ENCODE results near the gene AZI2. TPM values are rescaled to one million over a fixed set of nuclear protein-coding genes. Genes with fewer than 3 reads are reported as not detected.
A peak's percentile ranks its signal among the peaks of the same experiment; 100 is the strongest.

The AZI2 gene
- total RNA-seq (ENCODE audit: unreplicated experiment), result 54.4 TPM
- long read RNA-seq, full-length matches to known transcripts, result 37 of 45 reads
- long read RNA-seq, partial matches to known transcripts, result 6 of 45 reads
- long read RNA-seq, other reads (novel, unspliced or antisense), result 2 of 45 reads

DNA sequence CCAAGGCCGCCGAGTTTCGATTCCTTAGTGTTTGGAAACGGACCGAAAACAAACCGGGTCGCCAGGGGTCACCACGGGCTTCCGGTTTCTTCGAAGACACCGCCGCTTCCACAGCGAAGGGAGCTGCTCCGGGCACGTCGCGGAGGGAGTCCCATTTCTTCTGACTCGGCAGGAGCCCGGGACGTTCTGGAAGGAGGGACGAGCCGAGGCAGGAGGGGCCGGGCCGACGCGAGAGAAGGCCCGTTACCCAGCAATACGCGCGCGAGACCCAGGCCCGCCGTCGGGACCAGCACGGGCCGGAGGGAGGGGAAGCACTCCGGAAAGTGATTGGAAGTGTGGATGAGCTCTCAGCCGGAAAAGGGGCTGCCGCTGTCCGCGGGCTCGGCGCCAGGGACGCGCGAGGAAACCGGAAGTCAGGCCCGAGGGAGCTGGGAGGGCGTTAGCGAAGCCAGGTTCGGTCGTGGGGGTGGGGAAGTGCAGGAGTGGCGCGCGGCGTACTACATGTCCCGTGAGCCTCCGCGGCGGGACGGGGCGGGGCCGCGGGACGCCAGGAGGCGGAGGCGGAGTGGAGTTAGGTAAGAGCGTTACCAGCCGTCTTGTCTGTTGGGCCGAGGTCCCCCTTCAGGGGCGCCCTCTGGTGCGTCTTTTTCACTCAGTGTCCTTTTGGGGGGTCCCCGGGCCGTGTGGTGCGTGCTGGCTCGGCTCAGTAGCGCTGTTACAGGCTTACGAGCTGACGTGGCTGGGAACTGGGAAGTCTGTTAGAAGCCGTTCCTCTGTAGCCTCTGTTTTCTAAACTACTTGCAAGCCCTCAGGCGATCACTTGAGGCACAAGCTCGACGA is at the start of gene AZI2, which contains the start of gene ZCWPW2:
AZI2 (minus strand) TSS at position 196 of the 840 bp plus-strand sequence. CDS start 8,207 bp downstream, outside the sequence.
ZCWPW2 (plus strand) TSS at position 93 of the 840 bp plus-strand sequence. CDS start 64,348 bp downstream, outside the sequence.
- Mint-ChIP-seq H3K4me3 (ENCODE audit: unreplicated experiment) (peak within 1 kb of the TSS; percentile 96), H3K27me3 (ENCODE audit: unreplicated experiment) (no peaks in the 10 kb centered on the region), H3K4me1 (ENCODE audit: low read depth, unreplicated experiment) (peaks cover 6% of the 10 kb centered on the region), H3K36me3 (ENCODE audit: unreplicated experiment) (no peaks in the 10 kb centered on the region), H3K27ac (ENCODE audit: unreplicated experiment) (peak within 1 kb of the TSS; percentile 97), H3K9me3 (ENCODE audit: unreplicated experiment) (peaks cover 4% of the 10 kb centered on the region)
- TF ChIP-seq, protein P1, sequence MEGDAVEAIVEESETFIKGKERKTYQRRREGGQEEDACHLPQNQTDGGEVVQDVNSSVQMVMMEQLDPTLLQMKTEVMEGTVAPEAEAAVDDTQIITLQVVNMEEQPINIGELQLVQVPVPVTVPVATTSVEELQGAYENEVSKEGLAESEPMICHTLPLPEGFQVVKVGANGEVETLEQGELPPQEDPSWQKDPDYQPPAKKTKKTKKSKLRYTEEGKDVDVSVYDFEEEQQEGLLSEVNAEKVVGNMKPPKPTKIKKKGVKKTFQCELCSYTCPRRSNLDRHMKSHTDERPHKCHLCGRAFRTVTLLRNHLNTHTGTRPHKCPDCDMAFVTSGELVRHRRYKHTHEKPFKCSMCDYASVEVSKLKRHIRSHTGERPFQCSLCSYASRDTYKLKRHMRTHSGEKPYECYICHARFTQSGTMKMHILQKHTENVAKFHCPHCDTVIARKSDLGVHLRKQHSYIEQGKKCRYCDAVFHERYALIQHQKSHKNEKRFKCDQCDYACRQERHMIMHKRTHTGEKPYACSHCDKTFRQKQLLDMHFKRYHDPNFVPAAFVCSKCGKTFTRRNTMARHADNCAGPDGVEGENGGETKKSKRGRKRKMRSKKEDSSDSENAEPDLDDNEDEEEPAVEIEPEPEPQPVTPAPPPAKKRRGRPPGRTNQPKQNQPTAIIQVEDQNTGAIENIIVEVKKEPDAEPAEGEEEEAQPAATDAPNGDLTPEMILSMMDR (IDR thresholded peaks at IDR 0.05; ENCODE audit: partially characterized antibody, unreplicated experiment), result no peak
- DNase-seq, result peak; percentile 95

DNA sequence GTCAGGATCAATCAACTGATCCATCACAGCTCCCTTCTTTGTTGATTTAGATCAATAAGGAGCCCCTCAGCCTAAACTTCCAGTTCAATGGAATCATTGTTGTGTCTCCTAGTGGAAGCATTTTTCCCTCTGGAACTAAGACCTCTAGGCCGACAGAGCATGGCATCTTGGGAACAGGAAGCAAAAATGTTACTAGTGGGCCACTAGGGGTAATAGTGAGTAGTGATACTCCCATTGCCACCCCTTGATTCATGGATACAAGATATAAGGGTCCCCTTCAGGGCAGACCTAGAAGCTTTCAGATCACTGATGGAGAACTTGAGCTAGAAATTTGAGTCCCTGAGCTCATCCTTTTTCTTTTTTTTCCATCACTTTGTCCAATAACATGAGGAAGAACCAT is 40.4 kb upstream of the AZI2 start:
- Mint-ChIP-seq H3K36me3 (ENCODE audit: unreplicated experiment) (peaks cover 5% of the 10 kb centered on the region), H3K27ac (ENCODE audit: unreplicated experiment) (no peak overlapping the region), H3K27me3 (ENCODE audit: unreplicated experiment) (no peaks in the 10 kb centered on the region), H3K9me3 (ENCODE audit: unreplicated experiment) (no peaks in the 10 kb centered on the region), H3K4me1 (ENCODE audit: low read depth, unreplicated experiment) (no peaks in the 10 kb centered on the region), H3K4me3 (ENCODE audit: unreplicated experiment) (no peak overlapping the region)
- TF ChIP-seq, protein P1 (IDR thresholded peaks at IDR 0.05; ENCODE audit: partially characterized antibody, unreplicated experiment), result no peak
- DNase-seq, result no peak

GRCh38 chr3:28386049-28386448 is 37.4 kb upstream of the AZI2 start:
- no peaks in the 10 kb centered on the region for H3K4me1 Mint-ChIP-seq (ENCODE audit: low read depth, unreplicated experiment)

GRCh38 chr3:28376424-28376823 is 27.8 kb upstream of the AZI2 start:
- H3K9me3 Mint-ChIP-seq (ENCODE audit: unreplicated experiment), result peaks cover 2% of the 10 kb centered on the region
- no peak overlapping the region for H3K27ac Mint-ChIP-seq (ENCODE audit: unreplicated experiment)
- H3K27me3 Mint-ChIP-seq (ENCODE audit: unreplicated experiment), result no peaks in the 10 kb centered on the region
- TF ChIP-seq, protein P1 (IDR thresholded peaks at IDR 0.05; ENCODE audit: partially characterized antibody, unreplicated experiment), result no peak
- H3K4me3 Mint-ChIP-seq (ENCODE audit: unreplicated experiment), result no peak overlapping the region
- DNase-seq, result no peak
- H3K36me3 Mint-ChIP-seq (ENCODE audit: unreplicated experiment), result no peaks in the 10 kb centered on the region
- H3K4me1 Mint-ChIP-seq (ENCODE audit: low read depth, unreplicated experiment), result no peaks in the 10 kb centered on the region

More at GRCh38 chr3:28386049-28386448, 37.4 kb upstream of the AZI2 start:
- no peaks in the 10 kb centered on the region for H3K36me3 Mint-ChIP-seq (ENCODE audit: unreplicated experiment)
- H3K9me3 Mint-ChIP-seq (ENCODE audit: unreplicated experiment), result no peaks in the 10 kb centered on the region
- no peak overlapping the region for H3K4me3 Mint-ChIP-seq (ENCODE audit: unreplicated experiment)
- no peak for DNase-seq
- H3K27me3 Mint-ChIP-seq (ENCODE audit: unreplicated experiment), result no peaks in the 10 kb centered on the region
- no peak overlapping the region for H3K27ac Mint-ChIP-seq (ENCODE audit: unreplicated experiment)
- TF ChIP-seq, protein P1 (IDR thresholded peaks at IDR 0.05; ENCODE audit: partially characterized antibody, unreplicated experiment), result no peak
